Cardiac fibroblast (primary cell): Measurements from ENCODE around the gene ZNF512.
"Not testable (repeated sequence)": the region's sequence is repeated elsewhere in the genome, so short reads cannot be mapped to it uniquely, and the experiment has no call there.

Source experiments
- DNase-seq, 2 donors: peaks; one replicate each; pipeline versions ENCODE4 v3.0.0 to v3.0.0-alpha.2; 2010; ENCODE audit warnings: low read depth in 2 of 2
- H3K4me3 ChIP-seq, 2 donors: replicated peaks in 1 of 2; 1 replicate in 1 of 2; 2 replicates in 1 of 2; pipeline ENCODE4 v1.5.1; 2011; ENCODE audit warnings: low read depth in 2 of 2, low read length in 2 of 2, mild to moderate bottlenecking in 2 of 2, moderate library complexity in 1 of 2
- CTCF ChIP-seq: IDR thresholded peaks from one replicate; pipeline ENCODE4 v1.5.1; 2011; ENCODE audit warnings: low read depth, mild to moderate bottlenecking, low read length, inconsistent platforms

ZNF512 gene

GRCh38 chr2:27627963-27628766, 45.3 kb downstream of the ZNF512 start:
- peak overlapping the region; percentile 77 to 88 for H3K4me3 ChIP-seq
- no peak for TF ChIP-seq CTCF
- DNase-seq = peak; percentile 73 to 95

DNA sequence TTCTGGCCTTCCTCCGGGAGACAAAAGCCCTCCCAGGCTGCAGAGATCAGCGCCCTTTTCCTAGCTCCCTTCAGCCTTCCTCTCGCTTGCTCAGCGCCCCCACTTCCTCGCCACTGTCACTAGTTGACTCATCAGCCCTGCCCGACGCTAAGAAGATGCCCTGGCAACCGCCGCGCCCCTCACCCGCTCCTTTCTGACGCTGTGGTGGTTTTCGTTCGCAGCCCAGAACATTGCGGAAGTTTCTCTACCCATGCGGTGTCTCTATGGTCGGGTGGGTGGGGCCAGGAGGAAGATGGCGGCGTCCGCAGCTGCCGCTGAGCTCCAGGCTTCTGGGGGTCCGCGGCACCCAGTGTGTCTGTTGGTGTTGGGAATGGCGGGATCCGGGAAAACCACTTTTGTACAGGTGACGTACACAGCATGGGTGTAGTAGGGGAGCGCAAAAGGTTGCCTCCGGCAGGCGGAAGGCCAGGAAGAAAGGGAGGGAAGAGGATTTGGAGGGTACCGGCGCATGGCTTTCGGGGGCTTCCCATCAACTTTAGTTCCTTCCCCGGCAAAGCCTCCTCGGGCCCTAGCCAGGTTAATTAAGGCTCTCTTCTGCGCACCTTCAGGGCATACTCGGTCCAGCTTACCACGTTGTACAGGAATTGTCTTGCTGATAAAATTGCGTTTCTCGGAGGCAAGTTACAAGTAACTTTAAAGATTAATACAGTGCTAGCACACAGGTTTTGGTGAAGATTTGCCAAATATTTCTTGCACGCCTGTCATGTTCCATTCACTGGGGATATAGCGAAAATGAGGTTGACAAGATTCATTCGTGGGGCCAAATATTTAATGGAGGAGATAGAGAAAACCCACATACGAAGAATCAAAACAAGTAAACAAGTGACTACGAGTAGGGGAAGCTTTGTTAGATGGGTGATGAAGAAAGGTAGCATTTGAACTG, 46.2 kb downstream of the ZNF512 start, which contains the start of the genes CCDC121 and GPN1:
Gene CCDC121, minus strand, starts transcription at position 246 of the 943 bp plus-strand sequence. CDS start 1,213 bp downstream, outside the sequence.
Gene GPN1, plus strand, starts transcription at position 284 of the 943 bp plus-strand sequence. Its CDS starts 9 bp downstream, at position 293.
- peak; percentile 90 to 95 for DNase-seq
- peak within 1 kb of the TSS; percentile 77 to 88 for H3K4me3 ChIP-seq
- TF ChIP-seq CTCF = no peak

- DNase-seq, H3K4me3 ChIP-seq: not testable (repeated sequence)
These were observed 47.4 kb downstream of the ZNF512 start for GRCh38 chr2:27630257-27630656.

DNA sequence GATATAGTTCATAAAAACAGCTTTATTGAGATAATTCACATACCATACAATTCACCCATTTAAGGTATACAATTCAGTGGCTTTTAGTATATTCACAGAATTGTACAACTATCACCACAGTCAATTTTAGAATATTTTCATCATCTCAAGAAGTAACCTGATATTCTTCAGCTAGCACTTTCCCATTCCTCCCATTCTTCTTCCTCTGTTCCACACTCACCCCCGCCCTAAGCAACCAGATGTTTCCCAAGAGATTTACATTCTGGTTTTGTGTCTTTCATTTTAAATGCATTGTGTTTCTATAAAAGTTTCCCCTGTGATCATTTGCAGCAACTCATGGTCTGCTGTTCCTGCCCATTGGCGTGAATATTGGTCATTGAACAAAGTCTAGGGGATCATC, 51.4 kb downstream of the ZNF512 start:
- DNase-seq = no peak
- no peak for TF ChIP-seq CTCF
- H3K4me3 ChIP-seq = no peak overlapping the region

- no peak for TF ChIP-seq CTCF
- H3K4me3 ChIP-seq = no peak overlapping the region
- DNase-seq = peak in 1 of 2 donors; percentile 28
These were observed 53.9 kb downstream of the ZNF512 start for GRCh38 chr2:27636766-27637165.

GRCh38 chr2:27638037-27638637, 55.3 kb downstream of the ZNF512 start:
- no peak overlapping the region for H3K4me3 ChIP-seq
- peak in 1 of 2 donors; percentile 89 for DNase-seq
- no peak for TF ChIP-seq CTCF
